Activated CD4-positive, CD25-positive, alpha-beta regulatory T cell treated with anti-CD3 and anti-CD28 coated beads, Interleukin-2, amount 50 U/mL, for 24 hours (primary cell): ENCODE results near the gene FGFR1OP2.
"Not testable (repeated sequence)": the region's sequence is repeated elsewhere in the genome, so short reads cannot be mapped to it uniquely, and the experiment has no call there.

Experiments
- ATAC-seq, 2 donors: fragments of 150-1000 bp; cut with Tn5 transposase; one replicate each; pipeline ENCODE4 v1.10.0; 2021; ENCODE audit warnings: mild to moderate bottlenecking in 1 of 2, moderate library complexity in 1 of 2

The FGFR1OP2 gene

GRCh38 chr12:26948309-26948708, 10.0 kb downstream of the FGFR1OP2 start:
- no peak for ATAC-seq

- no peak for ATAC-seq
These were observed 15.2 kb downstream of the FGFR1OP2 start for GRCh38 chr12:26953447-26953846.

GRCh38 chr12:26954027-26954426, 15.8 kb downstream of the FGFR1OP2 start:
- ATAC-seq = no peak

GRCh38 chr12:26961391-26961790, 23.1 kb downstream of the FGFR1OP2 start:
- ATAC-seq = not testable (repeated sequence)

- no peak for ATAC-seq
These were observed 23.5 kb downstream of the FGFR1OP2 start for GRCh38 chr12:26961803-26962202.

- ATAC-seq = no peak
These were observed 25.1 kb downstream of the FGFR1OP2 start for GRCh38 chr12:26963413-26963812.

- no peak for ATAC-seq
These were observed 28.6 kb downstream of the FGFR1OP2 start for GRCh38 chr12:26966842-26967241.

GRCh38 chr12:26970136-26970535, 31.9 kb downstream of the FGFR1OP2 start:
- ATAC-seq = no peak

- peak; percentile 100 for ATAC-seq
These were observed 33.7 kb downstream of the FGFR1OP2 start for GRCh38 chr12:26971963-26972362.

- no peak for ATAC-seq
These were observed 38.4 kb downstream of the FGFR1OP2 start for GRCh38 chr12:26976687-26977086.

- ATAC-seq = no peak
These were observed 40.5 kb downstream of the FGFR1OP2 start for GRCh38 chr12:26978801-26979200.

GRCh38 chr12:26979733-26980132, 41.5 kb downstream of the FGFR1OP2 start:
- no peak for ATAC-seq

- ATAC-seq = no peak
These were observed 44.6 kb downstream of the FGFR1OP2 start for GRCh38 chr12:26982866-26983265.

- no peak for ATAC-seq
These were observed 49.6 kb downstream of the FGFR1OP2 start for GRCh38 chr12:26987634-26988424.

GRCh38 chr12:26988703-26989102, 50.4 kb downstream of the FGFR1OP2 start:
- ATAC-seq = no peak

GRCh38 chr12:26989873-26990272, 51.6 kb downstream of the FGFR1OP2 start:
- no peak for ATAC-seq

- ATAC-seq = no peak
These were observed 53.6 kb downstream of the FGFR1OP2 start for GRCh38 chr12:26991826-26992225.

- ATAC-seq = no peak
These were observed 55.8 kb downstream of the FGFR1OP2 start for GRCh38 chr12:26994109-26994508.

GRCh38 chr12:26995706-26996105, 57.4 kb downstream of the FGFR1OP2 start:
- ATAC-seq = no peak

- ATAC-seq = no peak
These were observed 58.7 kb downstream of the FGFR1OP2 start for GRCh38 chr12:26997003-26997402.

GRCh38 chr12:27000961-27001360, 62.7 kb downstream of the FGFR1OP2 start:
- ATAC-seq = no peak

GRCh38 chr12:27001663-27002062, 63.4 kb downstream of the FGFR1OP2 start:
- no peak for ATAC-seq

GRCh38 chr12:27002141-27002540, 63.9 kb downstream of the FGFR1OP2 start:
- ATAC-seq = no peak

GRCh38 chr12:27003421-27004381, 65.4 kb downstream of the FGFR1OP2 start:
- no peak for ATAC-seq
